Renal cortical epithelial cell (primary cell): ENCODE data around the gene POLN. TPM values are rescaled to one million over a fixed set of nuclear protein-coding genes. Genes with fewer than 3 reads are reported as not detected.
A peak's percentile ranks its signal among the peaks of the same experiment; 100 is the strongest.

Experiments
- DNase-seq: peaks from one replicate; pipeline ENCODE4 v3.0.0-alpha.2; 2011; ENCODE audit warnings: low read depth
- total RNA-seq: library from RNA; depleted of rRNA; stranded (reverse); fragments of >200 nt; gene quantifications from 2 replicates; pipeline ENCODE4 v1.2.3, GENCODE V29; 2014

The POLN gene
- total RNA-seq, 1 donor from 2014 or later: 5.5 TPM

DNA sequence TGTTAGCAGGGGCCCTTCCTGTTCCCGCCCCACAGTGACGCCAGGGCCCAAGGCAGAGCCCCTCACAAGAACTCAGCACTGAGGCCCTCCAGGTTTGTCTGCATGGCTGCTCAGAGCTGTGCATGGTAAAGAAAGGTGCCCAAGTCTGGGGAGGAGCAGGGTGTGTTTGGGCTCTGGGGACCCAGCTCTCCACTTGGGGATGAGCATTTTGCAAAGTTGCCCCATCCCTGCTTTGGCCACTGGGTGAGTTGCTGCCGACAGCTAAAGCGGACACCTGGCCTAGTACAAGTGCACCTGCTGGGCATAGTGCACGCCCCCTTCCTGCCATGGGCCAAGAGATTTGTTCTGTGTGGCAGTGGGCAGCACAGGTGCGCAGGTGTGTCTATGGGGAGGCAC is 22.0 kb upstream of the POLN start:
- no peak for DNase-seq

DNA sequence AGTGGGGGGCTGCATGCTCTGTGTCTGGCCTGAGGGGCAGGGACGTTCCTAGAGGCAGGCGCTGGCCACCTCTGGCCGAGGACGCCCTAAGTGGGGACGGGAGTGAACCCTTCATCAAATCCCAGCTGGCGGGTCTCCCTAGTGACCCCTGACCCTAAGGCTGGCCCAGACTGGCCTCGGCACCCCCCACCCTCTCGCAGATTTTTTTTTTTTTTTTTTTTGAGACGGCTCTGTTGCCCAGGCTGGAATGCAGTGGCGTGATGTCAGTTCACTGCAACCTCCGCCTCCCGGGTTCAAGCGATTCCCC is 21.0 kb upstream of the POLN start:
- DNase-seq: no peak

DNA sequence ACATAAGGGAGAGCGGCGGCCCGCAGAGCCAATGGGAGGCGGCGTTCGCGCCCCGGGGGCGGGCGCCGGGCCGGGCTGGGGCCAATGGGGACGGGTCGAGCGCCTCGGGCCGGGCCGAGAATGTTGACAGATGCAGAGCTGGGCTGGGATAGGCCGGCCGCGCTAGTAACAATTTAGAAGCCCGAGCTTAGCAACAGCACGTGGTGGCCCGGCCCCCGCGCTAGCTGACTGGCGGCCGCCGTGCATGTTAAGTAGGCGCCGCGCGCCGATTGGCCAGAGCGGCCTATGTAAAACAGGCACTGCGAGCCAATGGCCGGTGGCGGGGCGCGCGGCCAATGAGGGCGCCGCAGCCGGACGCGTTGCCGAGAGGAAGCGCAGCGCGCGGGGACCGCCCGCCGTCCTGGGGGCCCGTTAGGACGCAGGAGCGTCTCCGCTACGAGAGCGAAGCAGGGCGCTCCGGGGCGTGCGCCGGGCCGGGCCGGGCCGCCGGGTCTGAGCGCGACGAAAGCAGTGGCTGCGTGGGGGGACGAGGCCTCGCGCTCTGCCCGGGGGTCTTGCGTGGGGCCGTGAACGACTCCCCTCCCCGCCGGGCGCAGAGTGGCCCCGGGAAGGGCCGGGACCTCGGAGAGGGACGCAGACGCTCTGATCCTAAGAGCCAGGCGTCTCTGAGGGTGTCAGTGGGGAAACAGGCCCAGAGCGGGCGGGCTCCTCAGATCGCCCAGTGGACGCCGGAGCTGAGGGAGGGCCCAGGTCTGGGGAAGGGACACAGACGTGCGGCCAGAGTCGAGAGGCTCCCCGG is 20.4 kb upstream of the POLN start:
- peak; percentile 94 for DNase-seq

DNA sequence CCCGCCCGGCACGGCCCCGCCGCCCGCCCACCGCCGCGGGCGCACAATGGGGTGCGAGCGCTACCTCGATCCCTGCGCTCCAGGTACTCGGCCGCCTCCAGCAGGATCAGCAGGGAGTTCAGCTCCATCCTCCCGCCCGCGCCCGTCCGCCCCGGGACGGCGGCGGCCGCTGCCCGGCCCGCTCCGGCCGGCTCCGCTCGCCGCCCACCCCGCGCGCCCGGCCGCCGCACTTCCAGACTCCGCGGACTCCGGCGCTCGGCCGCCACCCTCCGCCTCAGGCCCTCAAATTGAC is 19.9 kb upstream of the POLN start, which contains the start of gene MXD4:
MXD4 (minus strand) TSS at position 257 of the 292 bp plus-strand sequence; CDS start at position 128, 129 bp downstream.
- no peak for DNase-seq

DNA sequence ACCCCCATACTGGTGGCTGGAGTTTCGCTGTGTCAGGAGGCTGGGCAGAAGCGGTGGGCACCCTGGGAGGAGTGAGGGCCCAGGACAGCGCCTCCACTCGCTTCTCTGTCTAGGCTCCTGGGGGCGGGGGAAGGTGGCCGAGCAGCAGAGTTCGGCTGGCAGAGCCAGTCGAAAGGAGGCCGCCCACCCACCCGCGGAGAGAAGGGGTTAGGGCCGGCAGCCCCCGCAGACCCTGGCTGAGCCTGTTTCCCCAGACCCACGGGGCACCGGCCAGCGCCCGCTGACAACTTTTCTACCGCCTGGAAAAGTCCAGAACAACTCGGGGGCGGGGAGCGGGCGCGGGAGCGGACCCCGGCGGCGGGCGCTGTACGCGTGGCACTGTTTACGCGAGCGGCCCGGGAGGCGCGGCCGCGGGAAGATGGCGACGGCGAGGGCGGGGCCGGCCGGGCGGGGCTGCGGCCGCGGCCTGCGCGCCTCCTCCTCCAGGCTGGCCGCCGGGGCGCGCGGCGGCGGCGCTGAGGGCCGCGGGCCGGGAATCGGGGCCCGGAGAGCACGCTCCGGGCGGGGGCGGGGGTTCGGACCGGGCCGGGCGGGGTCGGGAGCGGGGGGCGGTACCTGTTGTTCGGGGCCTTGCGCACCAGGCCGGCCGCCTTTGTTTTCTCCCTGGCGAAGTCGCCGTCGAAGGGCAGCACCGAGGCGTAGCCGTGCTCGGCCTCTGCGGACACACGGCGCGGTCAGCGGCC is 19.4 kb upstream of the POLN start:
- DNase-seq: no peak

DNA sequence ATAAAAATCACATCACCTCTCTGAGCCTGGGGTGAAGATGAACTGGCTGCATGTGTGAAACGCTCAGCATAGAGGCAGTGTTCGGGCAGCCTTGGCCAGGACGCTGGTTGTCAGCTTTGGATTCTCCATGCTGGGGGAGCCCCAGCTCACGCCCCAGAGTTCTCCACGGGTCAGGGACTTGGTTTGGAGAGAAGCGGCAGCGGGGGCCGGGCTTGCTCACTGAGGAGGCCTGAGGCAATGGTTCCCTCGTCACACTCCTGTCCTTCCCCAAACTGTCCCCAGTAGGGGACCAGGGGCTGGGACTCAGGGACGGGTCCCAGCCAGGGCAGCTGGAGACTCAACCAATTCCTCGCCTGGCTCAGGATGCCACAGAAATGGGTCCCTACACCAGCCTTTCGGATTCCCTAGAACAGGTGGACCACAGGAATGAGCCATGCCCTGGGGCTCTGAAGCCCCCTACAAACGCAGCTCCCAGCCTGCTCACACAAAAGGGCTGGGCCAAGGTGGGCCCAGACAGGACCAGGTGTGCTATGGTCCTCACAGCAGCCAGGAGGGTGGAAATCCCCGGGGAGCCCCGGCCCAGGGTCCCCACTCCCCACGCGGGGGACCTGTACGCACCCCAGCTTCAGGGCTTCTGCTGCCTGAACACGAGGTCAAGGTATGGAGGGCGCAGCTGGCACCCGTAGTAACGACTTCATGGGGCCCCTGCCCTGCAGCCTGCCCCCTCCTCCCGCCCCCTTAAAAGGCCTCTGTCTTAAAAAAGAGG is 18.6 kb upstream of the POLN start:
- DNase-seq: no peak

DNA sequence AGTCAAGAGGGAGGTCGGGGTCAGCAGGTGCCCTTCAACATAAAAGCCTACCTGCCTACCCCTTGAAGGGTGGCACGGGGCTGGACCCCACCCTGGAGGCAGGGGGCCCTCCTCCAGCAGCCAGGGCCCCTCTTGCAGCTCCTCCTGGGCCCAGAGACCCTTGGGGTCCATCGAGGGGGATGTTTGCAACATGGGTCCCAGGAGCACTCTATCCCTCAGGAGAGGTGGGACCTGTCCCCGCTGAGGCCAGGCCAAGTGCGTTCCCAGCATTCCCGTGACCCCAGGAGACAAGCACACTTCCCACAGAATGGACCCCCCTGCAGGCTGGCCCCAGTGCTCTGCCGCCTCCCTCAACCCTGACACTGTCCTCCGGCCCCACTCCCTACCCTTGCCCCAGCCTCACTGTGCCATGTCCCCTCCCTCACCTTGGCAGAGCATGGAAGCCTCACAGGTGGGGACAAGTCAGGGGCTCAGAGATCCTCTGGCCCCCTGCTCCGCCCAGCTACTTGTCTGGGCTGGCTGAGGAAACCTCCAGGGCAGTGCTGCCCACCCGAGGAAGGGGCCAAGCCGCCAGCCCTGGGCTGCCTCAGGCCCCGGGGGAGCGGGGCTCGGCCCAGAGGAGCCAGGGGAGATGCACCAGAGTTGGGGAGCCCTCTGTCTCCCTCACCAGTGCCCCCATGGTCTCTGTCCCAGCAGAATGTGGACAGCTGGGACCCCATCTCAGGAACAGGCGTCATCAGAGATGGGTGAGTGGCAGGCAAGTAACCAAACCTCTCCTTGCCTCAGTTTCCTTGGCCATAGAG is 17.8 kb upstream of the POLN start:
- DNase-seq: no peak

DNA sequence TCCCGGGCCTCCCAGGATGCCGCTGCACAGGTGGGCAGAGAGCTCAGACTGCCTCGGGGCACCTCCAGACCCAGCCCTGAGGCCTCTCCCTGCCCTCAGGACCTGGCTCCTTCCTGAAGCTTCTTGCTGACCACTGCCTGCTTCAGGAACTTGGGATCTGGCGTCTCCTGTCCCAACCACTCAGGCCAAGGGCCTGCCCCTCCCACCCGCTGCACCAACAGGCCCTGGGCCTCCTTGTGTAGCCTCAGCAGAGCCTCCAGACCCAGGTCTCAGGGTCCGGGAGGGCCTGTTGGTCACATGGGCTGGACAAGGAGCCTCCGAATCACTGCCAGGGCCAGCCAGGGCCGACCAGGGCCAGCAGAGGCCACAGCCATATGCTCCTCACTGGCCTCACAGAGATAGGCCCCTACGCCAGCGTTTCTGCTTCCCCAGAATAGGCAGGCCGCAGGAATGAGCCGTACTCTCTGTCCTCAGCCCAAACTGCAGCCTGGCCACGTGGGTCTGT is 17.2 kb upstream of the POLN start:
- DNase-seq: no peak

DNA sequence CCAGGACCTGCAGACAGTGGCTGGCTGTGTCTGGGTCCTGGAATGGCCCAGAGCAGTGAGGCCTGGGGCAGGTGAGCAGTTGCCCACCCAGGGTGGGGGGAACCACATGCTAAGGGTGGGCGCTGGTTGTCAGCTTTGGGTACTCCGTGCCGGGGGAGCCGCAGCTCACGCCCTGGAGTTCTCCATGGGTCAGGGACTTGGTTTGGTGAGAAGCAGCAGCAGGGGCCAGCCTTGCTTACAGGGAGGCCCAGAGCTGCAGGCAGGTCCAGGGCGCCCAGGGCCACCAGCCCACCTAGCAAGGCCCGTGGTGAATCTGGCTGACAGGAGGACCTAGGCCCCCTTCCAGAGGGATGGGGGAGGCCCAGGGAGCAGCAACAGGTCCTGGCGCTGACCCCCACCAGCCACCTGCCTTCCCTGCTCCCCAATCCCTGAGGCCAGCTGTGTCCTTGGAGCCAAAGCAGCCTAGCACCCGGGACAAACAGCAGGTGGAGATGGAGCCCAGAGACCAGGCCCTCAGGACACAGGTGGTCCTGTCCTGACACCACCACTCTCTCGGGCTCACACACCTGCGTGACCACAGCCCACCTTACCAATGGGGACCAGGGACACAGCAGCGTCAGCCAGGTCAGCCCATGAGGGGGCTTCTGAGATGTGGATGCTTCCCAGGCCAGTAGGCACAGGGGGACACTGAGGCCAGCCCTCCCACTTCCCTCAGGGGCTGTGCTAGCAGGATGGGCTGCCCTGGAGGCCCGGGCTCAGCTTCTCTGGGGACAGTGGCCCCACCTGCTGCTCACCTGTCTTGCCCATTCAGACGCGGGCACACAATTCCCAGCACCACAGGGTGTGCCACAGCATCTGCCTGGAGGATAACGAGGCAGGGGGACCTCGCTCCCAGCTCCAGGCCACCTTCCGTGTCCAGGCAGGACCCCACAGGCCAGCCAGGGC is 16.4 kb upstream of the POLN start:
- DNase-seq: no peak

DNA sequence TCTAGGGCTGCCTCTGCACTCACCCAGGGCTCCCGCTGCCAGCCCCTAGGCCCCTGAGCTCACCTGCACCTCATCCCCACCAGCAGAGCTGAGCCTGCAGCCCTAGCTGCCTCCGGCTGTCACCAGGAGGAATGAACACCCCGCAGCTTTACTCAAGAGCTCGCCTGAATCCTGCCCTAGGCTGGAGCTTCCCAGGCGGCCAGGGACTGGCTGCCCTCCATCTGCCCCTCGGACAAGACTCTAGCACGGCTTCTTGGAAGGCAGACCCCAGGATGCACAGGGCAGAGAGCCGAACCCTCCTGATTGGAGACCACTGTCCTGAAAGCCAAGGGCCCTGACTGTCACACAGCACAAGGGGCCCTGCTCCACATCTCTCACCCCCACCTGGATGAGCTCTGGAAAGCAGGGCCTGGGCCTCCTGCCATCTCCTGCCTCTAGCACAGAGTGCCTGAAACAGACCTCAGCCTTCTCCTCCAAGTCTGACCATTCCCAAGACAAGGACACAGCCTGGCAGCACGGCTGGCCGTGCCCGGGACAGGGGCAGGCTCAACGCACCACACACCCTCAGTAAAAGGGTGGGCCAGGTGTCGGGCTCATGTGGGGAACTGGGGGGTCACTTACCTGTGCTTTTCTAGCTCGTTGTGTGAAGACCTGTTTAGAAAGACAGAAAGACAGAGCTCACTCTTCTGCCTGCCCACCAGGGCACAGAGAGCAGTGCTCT is 15.6 kb upstream of the POLN start:
- no peak for DNase-seq

DNA sequence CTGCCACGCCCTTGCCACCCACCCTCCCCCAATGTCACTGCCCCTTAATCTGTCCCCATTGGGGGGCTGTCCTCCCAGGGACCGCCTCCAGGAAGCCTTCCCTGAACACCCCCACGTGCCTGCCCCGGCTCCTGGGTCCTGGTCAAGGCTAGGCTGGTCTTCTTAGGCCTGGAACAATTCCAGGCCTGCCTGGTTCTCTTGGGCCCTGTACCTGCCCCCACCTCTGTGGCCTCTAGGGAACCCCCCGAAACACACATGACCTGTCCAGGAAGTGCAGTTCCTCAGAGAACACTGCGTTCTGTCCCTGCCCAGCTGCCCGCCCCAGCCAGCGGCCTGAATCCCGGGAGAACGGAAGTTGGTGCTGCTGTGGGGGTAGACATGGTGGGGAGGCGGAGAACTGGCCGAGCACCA is 14.9 kb upstream of the POLN start:
- DNase-seq: no peak

DNA sequence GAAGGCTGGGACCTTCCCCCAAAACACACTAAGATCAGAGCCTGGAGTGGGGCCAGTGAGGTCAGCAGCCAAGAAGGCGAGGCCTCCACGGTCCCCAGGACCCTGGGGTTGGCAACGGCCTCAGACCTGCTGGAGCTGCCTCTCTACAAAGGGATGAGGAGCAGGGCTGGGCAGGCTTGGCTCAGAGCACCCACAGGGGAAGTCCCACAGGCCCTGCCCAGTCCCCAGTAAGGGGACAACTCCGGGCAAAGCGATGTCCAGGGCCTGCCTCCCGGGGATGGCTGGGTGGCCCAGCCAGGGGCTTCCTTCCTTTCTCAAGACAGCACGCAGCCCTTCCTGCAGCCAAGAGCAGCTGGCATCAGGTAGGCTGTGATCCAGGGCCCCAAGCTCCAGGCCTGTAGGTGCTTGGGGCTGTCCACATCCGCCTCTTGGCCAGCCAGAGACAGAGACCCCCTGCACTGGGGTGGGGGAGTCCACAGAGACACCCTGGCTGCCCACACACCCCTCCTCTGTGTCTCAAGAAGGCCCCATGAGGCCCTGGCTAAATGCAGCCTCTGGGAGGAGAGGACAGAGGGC is 14.3 kb upstream of the POLN start:
- no peak for DNase-seq

DNA sequence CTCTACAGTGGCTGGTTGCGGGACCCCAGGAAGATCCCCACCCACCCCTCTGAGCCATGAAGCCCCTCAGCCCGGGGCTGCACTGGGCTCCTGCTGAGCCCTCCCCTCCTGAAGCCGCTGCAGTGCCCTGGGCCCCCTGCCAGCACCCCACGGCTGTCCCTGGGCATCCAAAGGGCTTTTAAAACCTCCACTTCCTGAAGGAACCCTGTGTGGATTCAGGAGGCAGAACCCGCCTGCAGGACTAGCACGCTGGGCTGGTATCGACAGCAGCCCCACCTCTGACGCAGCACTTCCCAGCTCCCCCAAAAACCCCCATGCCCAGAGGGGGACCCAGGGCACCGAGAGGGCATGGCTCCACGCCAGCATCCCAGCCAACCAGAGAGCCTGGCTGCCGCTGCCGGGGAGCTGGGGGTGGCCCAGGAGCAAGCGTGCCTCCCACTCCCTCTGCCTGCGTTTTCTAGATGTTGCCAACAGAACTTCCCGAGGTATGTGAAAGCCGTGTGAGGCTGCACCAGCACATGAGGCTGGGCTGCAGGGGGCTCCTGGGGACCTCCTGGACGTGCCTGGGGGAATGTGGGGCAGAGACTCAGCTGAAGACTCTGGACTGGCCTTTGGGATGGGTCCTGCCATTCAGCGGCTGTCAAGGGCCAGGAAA is 13.7 kb upstream of the POLN start:
- DNase-seq: peak; percentile 39

DNA sequence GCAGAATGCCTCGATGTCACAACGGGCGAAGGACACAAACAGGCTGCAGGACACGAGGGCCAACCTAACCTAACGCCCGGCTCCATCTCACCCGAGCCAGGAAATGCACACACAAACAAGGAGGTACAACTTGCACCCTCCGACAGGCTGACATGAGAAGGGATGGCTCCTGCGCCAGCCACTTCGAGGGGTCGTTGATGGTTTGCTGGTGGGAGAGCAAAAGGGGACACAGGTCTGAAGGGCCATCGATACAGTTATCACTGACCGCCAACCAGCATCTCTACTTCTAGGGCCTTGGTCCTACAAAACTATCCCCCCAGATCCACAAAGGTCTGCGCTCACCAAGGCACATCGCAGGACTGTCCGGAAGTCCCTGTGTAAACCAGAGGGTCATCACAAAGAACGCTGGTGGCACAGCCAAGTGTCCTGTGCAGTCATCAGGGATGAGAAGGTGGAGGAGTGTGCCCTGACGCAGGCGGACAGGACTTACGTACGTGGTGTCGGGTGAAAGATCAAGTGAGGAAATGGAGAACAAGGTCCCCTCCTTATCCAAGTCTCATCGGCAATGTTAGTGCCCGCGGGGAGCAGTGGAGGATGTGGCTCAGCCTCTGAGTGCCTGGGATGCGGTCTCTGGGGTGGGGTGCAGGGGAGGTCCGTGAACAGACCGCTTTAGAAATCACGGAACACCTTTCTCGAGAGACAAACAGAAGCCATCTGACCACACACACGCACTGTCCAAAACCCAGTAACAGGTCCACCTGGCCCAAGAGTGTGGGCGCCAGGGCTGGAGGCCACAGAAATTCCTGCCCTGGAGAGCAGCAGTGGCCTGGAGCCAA is 13.0 kb upstream of the POLN start:
- DNase-seq: no peak

DNA sequence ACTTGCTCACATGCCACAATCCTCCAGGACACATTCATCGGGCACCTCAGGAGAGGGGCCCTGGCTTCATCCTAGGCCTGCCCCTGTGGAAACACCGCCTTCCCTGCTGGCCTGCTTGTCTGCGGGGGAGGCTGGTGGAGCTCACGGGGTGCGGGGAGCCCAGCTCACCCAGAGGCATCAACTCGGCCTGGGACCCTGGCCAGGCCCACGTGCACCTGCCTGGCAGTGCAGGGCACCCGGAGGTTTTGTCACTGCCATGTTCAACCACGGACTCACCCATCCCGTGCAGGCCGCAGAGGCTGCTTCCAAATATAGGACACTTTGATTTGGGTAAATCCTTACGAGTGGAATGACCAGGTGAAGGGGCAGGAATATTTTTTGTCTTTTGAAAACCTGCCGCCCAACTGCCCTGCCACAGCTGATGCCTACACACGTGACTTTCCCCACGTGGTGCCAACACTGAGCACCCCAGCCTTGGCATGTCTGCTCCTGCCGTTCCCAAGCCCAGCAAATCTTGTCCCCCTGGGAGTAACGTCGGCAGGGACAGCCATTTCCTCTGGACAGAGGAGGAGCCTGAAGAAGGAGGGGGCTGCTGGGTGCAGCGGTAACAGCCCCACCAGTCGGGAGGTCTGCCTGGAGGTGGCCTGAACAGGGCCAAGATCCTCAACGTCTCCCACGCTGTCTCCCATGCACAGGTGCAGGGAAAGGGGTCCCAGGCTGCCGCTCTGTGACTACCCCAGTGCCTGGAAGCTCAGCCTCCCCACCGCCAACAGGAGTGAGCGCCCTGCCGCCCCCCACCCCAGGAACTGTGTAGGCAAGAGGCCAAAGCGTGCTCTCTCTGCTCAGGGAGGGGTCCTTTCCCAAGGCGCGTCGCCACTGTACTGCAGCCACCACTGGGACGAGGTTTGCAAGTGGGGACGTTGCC is 11.5 kb upstream of the POLN start:
- DNase-seq: no peak

DNA sequence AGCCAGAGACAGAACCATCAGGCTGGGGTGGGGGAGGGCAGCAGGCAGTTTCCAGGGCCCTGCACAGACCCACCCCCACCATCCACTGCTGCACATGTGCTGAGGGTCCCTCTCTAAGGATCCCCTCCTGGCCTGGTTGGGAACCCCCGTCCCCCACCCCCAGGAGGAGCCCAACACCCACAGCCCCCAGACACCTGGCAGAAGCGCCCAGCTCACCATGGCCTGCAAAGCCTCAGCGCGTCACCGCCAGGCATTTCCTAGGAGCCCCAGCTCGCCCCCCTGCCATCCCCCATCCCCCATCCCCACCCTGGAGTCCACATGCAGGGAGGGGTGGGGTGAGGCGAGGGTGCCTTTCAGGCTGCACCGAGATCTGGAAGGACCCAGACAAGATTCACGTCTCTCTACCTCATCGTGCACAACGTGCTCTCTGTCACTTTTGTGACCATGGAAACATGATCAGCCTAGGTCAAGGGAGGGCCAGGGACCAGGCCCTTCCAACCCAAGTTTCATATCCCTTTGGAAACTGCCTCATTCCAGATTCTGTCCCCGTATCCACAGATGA is 10.7 kb upstream of the POLN start:
- DNase-seq: no peak
